HG03442 (cell line): ENCODE measurements around the gene C19orf73.
A peak's percentile ranks its signal among the peaks of the same experiment; 100 is the strongest.
"Not testable (repeated sequence)": the region's sequence is repeated elsewhere in the genome, so short reads cannot be mapped to it uniquely, and the experiment has no call there.

Experiments used
- ATAC-seq: cut with Tn5 transposase; IDR thresholded peaks from one replicate; pipeline ENCODE4 v1.9.1; 2021; ENCODE audit warnings: mild to moderate bottlenecking, moderate library complexity; ENCODE audit not compliant: unreplicated experiment

C19orf73 gene

DNA sequence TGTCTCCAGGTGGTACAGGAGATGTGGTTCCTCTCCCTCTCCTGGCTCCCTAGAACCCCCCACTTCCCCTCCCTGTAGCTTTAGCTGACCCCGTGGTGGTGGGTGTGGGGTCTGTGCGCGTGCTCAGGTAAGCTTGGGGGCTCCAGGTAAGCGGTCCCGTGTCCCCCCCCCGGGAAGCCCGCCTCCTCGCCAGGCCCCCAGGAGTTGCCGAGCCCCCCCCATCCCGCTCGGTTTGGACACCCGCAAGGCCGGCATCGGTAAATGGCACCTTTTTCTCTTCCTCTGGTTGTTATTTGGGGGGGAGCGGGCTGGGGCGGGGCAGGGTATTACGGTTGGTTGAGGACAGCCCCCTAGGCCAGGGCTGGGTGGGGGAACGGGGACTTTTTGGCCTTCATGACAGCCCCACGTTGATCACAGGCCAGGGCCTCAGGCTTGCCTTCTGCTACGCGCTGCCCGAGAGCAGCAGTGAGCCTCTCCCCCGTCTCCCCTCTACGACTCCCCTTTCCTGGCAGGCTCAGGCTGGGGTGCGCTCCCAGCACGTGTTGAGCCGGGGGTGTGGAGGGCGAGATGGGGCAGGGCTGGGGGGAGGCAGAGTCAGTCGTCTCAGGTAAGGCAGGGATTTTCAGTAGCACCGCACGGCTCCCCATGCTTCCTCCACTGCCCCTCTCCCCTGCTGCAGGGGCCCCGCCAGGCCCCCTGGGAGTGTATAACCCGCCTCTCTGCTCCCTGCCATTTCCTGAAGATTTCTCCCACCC is 15.4 kb downstream of the C19orf73 start:
- no peak for ATAC-seq

DNA sequence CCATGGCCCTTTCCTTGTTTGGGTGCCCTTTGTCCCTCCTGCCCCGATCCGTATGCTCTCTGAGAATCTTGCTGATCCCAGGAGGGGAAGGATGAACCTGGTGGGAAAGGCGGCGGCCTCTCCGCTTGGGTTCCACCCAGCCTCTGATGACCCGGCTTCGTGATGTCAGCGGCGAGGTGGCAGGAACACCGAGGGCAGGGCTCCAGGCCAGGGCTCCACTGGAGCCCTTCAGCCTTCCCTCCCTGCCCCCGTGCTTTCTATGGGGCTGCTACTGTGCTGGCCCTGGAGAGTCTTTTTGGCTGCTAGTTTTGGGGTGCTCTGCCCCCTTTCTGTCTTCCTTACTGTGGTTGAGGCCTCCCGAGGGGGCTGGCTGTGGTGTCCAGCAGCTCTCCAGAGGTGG is 16.6 kb downstream of the C19orf73 start:
- ATAC-seq: no peak

DNA sequence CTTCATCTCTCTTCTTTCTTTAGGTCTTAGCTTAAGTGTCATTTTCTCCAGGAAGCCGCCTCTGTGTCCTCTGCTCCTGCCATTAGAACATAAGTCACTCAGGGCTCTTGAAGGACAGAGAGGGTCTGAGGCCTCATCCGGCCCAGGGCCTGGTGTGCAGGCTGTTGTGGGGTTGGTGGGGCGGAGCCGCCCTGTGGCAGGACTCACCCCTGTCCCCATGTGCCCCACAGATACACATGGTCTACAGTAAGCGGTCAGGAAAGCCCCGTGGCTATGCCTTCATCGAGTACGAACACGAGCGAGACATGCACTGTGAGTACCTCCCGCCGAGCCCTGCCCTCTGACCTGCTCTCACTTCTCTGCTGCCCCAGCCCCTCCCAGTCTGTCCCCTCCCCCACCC is 17.8 kb downstream of the C19orf73 start:
- no peak for ATAC-seq

DNA sequence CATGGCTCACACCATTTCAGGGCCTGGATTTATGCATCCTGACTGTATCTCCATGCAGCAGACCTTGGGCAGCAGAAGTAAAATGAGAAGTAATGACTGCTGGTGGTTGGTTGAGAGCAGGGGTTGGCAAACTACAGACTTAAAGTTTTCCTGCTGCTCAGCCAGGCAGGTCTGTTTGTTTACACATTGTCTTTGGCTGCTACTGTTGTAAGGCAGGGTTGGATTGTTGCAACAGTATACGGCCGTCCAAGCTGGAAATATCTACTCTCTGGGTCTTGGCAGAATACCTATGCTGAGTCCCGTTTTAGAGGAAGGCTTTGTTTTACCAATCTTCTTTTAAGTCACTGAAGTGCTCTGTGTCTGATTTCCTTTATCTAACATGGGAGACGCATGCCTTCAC is 20.1 kb downstream of the C19orf73 start:
- ATAC-seq: no peak

DNA sequence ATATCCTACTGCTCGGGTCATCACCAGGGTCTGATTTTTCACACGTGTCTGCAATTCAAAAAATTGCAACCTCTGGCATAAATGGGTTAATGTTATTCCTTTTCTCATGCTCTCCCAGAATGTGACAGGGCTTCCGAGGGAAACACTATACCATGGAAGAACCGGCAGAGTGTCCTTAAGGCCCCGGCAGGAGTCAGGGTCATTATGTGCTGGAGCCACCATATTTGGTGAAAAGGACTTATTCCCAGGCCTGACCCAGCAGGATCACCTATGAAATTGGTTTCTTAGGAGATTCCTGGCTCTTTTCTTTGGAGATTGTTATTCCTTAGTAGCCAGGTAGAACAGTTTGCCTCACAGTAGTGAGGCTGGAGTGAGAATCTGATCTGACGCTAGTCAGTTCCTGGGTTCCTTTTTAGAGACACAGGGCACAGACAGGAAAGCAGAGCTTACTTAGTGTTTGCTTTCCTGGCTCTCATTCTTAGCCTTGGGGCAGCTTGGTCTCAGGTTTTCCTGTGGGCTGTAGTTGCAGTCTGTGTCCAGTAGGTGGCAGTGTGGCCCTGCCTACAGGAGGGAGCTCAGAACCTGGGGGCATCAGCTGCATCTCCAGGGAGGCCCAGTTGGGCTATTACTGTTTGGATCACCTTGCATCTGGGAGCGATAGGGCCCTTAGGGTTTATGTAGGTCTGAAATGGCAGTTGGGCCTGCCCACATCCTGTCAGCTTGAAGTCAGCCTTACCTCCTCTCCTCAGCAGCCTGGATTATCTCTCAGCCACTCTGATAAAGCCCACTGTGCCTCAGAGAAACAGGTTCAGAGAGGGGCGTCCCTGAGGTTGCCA is 21.3 kb downstream of the C19orf73 start:
- ATAC-seq: no peak

DNA sequence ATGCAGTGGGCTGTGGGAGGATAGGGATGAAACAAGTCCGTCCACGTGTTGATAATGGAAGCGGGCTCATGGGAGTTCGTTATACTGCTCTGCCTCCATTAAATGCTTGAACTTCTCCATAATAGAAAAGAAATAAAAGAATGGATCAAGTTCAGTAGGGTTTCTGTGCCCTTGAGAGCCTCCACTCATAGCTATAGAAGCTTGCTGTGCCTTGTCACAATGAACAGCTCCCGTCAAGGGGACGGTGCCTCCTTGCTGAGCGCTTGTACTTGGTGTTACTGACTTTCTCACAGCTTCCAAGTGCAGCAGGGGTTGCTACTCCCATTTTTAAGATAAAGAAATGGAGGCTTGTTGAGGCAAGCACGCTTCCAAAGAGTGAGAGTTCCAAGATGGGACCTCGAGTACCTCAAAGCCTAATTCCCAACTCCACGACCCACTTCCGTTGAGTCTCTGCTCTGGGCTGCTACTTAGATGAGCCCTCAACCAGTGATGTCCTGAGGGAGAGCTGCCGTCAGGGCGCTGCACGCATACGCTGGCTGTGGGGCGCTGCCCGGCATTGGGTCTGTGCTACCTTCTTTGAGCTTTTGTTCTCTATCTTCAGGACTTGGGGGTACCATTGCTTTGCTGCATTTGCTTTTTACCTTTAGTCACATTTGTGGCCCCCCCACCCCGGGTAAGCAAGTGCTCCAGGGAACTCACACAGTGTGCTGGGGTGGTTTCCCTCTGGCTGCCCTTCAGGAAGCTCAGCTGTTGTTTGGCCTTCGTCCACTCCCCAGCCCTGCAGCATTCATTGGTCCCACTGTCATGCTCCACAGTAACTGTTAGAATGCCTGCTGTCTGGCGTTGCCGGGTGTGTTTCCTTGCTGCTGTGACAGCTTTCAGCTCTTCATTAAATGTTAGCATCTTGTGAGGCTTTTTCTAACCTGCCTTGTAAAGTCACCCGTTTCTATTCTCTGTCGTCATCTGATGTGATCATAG is 24.1 kb downstream of the C19orf73 start:
- ATAC-seq: no peak

DNA sequence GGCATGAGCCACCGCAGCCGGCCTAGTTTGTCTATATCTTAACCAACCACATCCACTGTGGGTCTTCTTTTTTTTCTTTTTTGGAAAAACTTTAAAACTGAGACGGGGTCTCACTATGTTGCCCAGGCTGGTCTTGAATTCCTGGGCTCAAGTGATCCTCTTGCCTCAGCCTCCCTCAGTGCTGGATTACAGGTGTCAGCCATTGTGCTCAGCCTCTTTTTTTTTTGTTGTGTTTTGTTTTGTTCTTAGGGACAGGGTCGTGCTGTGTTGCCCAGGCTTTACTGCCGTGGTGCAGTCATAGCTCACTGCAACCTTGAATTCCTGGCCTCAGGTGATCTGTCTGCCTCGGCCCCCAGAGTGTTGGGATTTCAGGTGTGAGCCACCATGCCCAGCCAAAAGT is 26.3 kb downstream of the C19orf73 start:
- no peak for ATAC-seq

DNA sequence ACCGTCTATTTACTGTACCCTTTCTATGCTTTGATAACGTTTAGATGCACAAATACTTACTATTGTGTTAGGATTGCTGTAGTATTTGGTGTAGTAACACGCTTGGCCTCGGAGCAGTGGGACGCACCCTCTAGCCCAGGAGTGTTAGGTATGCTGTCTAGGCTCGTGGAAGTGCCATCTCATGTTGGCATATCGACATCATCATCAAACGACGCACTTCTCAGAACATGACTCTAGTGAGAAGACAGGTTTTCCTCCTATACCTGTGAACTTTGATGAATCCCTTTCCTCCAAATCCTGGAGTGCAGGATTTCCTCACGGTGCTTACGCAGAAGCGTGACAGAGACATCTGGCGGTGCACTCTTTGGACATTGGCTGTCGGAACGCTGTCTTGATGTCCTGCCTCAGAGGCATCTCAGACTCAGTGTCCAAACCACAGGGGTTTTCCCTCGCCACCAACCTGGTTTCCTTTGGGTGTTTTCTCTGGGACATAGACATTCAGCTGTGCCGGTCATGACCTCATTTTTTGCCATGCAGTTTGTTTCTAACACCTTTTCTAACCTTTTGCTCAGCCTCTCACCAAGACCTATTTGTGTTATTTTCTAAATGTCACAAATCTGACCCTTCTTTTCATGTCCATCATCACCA is 27.4 kb downstream of the C19orf73 start:
- no peak for ATAC-seq

DNA sequence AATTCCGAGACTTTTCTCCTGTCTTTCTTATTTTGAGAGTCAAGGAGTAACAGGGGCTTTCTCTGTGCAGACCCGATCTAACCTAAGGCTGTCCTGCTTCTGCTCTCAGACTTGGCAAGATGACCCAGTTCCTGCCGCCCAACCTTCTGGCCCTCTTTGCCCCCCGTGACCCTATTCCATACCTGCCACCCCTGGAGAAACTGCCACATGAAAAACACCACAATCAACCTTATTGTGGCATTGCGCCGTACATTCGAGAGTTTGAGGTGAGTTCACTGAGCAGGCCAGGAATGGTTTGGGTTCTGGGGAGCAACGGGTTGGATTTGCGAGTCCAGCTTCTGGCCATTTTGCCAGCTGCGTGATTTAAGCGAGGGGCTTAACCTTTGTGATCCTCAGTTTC is 32.6 kb downstream of the C19orf73 start:
- ATAC-seq: no peak

DNA sequence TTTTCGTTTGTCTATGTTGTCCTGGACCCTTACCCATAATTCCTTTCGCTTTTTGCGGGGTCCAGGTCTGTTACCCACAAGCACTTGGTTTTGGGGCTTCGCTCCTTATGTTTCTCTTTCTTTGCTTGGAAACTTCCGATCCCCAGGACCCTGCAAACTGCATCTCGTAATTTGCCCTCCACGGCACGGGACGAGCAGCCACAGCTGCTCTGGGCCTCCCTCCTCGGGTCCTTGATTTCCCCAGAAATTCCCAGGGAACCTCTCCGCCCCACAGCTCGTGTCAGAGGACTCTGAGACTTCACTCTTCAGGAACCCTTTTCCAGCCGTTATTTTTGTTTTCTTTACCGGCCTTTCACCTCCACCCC is 33.1 kb downstream of the C19orf73 start:
- ATAC-seq: no peak

DNA sequence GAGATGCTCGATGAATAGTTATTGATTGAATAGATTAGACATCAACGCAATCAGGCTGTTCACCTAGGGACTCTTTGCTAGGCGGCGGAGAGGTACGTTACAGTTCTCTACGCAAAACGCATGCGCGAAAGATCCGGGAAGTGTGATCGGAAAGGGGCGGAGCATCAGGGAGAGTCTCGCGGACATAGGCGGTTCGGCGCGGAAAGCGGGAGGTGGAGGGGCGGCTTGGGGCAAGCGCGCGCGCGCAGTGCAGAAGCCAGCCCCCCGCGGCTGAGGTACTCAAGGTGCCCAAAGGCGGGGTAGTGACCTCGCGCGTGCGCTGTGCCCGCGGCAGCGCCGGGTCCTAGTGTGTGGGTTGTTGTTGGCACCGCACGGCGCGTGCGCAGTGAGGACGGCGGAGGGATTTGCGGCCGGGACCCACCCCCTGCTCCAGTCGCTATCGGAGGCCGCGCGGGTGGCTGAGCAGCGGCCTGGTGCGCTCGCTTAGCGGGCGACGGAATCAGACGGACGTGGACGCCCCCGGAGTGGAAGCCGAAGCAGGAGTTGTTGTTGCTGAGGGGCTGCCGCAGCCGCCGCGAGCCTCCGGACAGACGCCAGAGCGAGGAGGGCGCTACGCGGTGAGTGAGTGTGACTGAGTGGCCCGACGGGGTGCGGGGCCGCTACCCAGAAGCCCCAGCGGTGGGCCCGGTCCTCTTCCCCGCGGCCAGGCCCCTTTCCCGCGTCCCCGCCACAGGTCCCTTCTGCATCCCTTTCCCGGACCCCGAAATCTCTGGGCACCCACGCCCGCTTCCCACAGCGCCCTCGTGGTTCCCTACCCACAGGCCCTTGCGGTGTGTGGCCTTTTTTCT is 33.7 kb downstream of the C19orf73 start, which contains the start of gene SNRNP70:
TSS of gene SNRNP70 (plus strand) at position 432 of the 848 bp plus-strand sequence. CDS start 964 bp downstream, outside the sequence.
- ATAC-seq: peak; percentile 84

DNA sequence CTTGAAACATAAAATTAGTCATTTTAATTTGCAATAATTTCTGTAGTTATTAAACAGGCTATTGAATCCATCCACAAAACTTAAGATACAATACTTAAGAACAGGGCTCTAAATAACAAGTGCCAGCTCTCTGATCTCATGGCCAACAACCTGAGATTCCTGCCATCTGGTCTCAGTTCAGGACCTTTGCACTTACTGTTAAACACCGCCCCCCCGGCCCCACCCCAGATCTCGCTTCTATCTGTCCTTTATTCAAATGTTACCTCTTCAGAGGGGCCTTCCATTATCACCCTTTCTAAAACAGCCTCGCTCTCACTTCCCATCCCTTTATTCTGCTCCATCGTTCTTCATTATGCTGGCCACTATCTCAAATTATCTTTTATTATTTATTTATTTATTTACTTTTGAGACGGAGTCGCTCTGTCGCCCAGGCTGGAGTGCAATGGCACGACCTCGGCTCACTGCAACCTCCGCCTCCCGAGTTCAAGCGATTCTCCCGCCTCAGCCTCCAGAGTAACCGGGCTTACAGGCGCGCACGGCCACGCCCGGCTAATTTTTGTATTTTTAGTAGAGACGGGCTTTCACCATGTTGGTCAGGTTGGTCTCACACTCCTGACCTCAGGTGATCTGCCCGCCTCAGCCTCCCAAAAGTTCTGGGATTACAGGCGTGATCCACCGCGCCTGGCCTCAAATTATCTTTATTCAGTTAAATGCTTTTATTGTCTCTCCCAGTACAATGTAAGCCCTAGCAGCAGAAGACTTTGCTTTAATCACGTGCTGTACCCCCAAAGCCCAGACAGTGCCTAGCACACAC is 34.5 kb downstream of the C19orf73 start:
- ATAC-seq: no peak

DNA sequence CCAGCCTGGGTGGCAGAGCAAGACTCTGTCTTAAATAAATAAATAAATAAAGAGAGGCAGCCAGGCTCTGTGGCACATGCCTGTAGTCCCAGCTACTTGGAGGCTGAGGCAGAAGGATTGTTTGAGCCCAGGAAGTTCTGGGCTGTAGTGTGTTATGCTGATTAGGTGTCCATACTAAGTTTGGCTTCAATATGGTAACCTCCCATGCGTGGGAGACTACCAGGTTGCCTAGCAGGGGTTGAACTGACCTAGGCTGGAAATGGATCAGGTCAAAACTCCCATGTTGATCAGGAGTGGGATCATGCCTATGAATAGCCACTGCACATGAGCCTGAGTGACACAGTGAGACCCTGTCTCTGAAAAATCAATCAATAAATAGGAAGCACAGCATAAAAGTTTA is 37.7 kb downstream of the C19orf73 start:
- no peak for ATAC-seq

DNA sequence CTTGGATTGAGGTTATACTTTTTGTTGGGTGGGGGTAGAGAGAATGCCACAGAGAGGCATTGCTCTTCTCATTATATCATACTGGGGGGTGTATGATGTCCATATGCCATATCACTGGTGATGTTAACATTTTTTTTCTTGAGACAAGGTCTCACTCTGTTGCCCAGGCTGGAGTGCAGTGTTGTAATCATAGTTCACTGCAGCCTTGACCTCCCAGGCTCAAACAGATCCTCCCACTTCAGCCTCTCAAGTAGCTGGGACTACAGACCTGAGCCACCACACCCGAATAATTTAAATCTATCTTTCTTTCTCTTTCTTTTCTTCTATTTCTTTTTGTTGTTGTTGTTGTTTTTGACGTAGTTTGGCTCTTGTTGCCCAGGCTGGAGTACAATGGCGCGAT is 38.6 kb downstream of the C19orf73 start:
- no peak for ATAC-seq

DNA sequence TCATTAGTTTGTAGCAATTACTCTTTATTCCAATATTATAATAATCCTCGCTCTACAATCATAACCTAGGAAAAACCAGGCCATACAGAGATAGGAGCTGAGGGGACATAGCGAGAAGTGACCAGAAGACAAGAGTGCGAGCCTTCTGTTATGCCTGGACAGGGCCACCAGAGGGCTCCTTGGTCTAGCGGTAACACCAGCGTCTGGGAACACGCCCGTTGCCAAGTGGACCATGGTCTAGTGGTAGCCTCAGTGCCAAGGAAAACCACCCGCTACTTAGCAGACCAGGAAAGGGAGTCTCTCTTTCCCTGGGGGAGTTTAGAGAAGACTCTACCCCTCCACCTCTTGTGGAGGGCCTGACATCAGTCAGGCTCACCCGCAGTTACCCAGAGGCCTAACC is 44.1 kb downstream of the C19orf73 start:
- not testable (repeated sequence) for ATAC-seq

DNA sequence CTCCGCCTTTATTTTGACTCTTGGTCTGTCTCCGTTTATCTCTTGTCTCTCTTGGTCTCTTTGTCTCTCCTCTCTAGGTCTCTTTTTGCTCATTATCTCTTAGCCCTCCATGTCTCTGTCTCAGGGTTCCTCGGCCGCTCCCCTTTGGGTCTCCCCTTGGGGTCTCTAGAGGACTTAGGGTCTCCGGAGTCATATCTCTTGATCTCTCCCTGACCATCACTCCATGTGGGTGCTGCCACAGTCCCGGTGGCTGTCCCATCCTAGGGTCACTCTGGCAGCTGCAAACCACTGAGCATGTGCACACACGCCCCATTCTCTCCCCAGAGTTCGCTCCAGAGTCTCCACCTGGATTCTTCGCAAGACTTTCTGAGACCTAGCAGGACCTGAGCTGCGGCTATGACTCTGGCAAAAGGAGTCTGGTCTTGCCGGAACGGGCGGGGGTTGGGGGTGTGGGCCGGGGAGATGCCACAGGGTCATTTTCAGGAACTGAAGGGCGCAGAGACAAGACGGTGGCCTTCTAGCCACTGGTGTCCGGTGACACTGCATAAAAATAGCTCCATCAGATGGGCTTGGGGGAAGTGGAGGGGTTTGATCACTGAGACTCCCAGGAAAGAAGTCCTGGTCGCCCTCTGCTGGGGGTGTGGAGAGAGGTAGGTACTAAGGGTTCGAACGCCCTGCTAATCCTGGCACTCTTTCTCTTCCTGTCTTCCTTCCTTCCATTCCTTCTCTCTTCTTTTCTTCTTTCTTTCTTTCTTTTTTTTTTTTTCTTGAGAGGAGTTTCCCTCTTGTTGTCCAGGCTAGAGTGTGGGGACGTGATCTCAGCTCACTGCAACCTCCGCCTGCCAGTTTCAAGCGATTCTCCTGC is 45.2 kb downstream of the C19orf73 start:
- no peak for ATAC-seq

DNA sequence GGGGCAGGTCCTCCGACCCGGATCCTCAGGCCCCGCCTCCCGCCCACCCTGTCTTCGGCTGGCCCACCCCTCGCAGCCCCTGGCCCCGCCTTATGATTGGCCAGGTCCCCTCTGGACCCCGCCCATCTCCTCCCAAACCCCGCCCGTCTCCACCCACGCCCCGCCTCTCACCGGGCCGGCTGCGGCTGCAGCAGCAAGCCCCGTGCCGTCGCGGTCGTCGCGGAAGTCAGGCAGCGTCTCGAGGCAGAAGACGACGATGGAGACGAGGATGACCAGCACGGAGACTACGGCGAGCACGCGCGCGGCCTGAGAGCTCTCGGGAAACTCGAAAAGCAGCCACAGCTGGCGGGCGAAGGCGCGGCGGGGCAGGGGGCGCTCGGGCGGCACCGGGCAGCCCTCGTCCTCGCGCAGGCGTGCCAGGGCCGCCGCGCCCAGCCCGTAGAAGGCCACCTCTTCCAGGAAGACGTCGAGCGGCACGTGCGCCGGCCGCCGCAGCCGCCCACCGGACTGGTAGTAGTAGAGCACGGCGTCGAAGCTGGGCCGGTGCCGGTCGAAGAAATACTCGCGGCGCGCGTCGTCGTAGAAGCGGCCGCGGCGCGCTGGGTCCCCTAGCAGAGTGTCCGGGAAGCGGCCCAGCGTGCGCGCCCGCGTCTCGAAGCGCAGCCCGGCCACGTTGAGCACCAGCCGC is 46.9 kb downstream of the C19orf73 start:
- ATAC-seq: no peak
